ENCODE data around the gene LHX3. TPM values are rescaled to one million over a fixed set of nuclear protein-coding genes. Genes with fewer than 3 reads are reported as not detected.

Gene LHX3
- total and polyA plus RNA-seq, 10 of the 15 experiments (the other 5 are each of a cell fraction or from before 2014, with no cell fraction given) = not detected

- Histone ChIP-seq H3K9me3 (replicated peaks; ENCODE audit: control insufficient read depth, insufficient read depth, low read length) (no peaks in the 10 kb centered on the region), H3K4me1 (ENCODE audit: control insufficient read depth, insufficient read depth, low read length) (no peaks in the 10 kb centered on the region), H3K27me3 (replicated peaks in 1 of 2; ENCODE audit: control insufficient read depth in 2 of 2, insufficient read depth in 2 of 2, low read length in 1 of 2) (no peaks in the 10 kb centered on the region; a peak in 1 of 4 replicates), H2AFZ (ENCODE audit: control insufficient read depth, low read depth, low read length) (no peak overlapping the region), H3K4me2 (ENCODE audit: control insufficient read depth, insufficient read depth) (no peak overlapping the region), H3K27ac (ENCODE audit: control insufficient read depth, insufficient read depth) (no peak overlapping the region), H3K36me3 (ENCODE audit: control insufficient read depth in 2 of 2, insufficient read depth in 2 of 2, low read length in 1 of 2) (no peaks in the 10 kb centered on the region), H3K9ac (ENCODE audit: control insufficient read depth, insufficient read depth, low read length) (no peak overlapping the region), H4K20me1 (ENCODE audit: control insufficient read depth, insufficient read depth) (no peaks in the 10 kb centered on the region), H3K4me3 (no peak overlapping the region), H3K79me2 (ENCODE audit: control insufficient read depth, insufficient read depth, low read length) (no peaks in the 10 kb centered on the region)
- BruUV-seq (replicated peaks) = no TSS peak
- FAIRE-seq (no peak), ATAC-seq (no peak), DNase-seq (ENCODE audit: low read depth, low spot score) (no peak)
- WGBS (ENCODE audit: insufficient coverage, insufficient replicate concordance, low lambda C conversion rate, missing lambda C conversion rate) = 50% methylated on average over 14 of the region's 14 CpGs
- ChIA-PET CTCF (interaction anchor here (0.6 kb wide), 1 partner anchor 331 kb away, joined by 3 read pairs; no protein-coding TSS in a partner anchor), POLR2A (no interaction called here), SMC1A (ENCODE audit: uncharacterized antibody, unreplicated experiment) (no interaction called here), RAD21 (ENCODE audit: unreplicated experiment) (no interaction called here)
- intact Hi-C loops (cut with micrococcal nuclease; ENCODE audit: unreplicated experiment) = no loop called here
- in situ Hi-C loops (cut with MboI) = no loop called here
- TF ChIP-seq CHD1 (IDR thresholded peaks at IDR 0.05; ENCODE audit: low read depth, low read length) (no peak), ATF2 (IDR thresholded peaks at IDR 0.05; ENCODE audit: low read length) (no peak), MXI1 (IDR thresholded peaks at IDR 0.05; ENCODE audit: low read depth, low read length) (no peak), GABPA (IDR thresholded peaks at IDR 0.05; ENCODE audit: low read depth) (no peak), LARP7 (IDR thresholded peaks at IDR 0.05) (no peak), EED (IDR thresholded peaks at IDR 0.05; ENCODE audit: low read depth) (no peak), E2F4 (IDR thresholded peaks at IDR 0.05; ENCODE audit: low read depth, low read length) (no peak), PAX8 (IDR thresholded peaks at IDR 0.05) (no peak), GATAD2B (conservative IDR thresholded peaks at IDR 0.05; ENCODE audit: low read depth) (no peak), PBX3 (IDR thresholded peaks at IDR 0.05; ENCODE audit: insufficient replicate concordance, low read depth, low read length) (no peak), PRDM15 (CRISPR knock-in tag; IDR thresholded peaks at IDR 0.05) (no peak), CHD4 (IDR thresholded peaks at IDR 0.05) (no peak), NFYB (IDR thresholded peaks at IDR 0.05; ENCODE audit: insufficient read depth, low read depth, low read length) (no peak), ASH2L (IDR thresholded peaks at IDR 0.05; ENCODE audit: borderline replicate concordance, low read depth) (no peak), SREBF1 (IDR thresholded peaks at IDR 0.05; ENCODE audit: low read length) (no peak), NFYA (IDR thresholded peaks at IDR 0.05; ENCODE audit: borderline replicate concordance, low read depth, low read length) (no peak), HDAC2 (IDR thresholded peaks at IDR 0.05) (no peak), HSF1 (IDR thresholded peaks at IDR 0.05; ENCODE audit: low read depth, low read length) (no peak)
Observed at GRCh38 chr9:136182420-136182787, 22.5 kb downstream of the LHX3 start.

All from GM12878 (cell line).